Heart left ventricle (tissue), 16 donors: ENCODE results near the gene UNC13B. TPM values are rescaled to one million over a fixed set of nuclear protein-coding genes. Genes with fewer than 3 reads are reported as not detected.

ENCODE experiments used
- ATAC-seq, 4 donors: fragments of 200-7000 bp; cut with Tn5 transposase; one replicate each; pipeline ENCODE4 v1.9.1; 2020 to 2022; ENCODE audit warnings: moderate library complexity in 4 of 4, mild to moderate bottlenecking in 3 of 4, moderate number of reproducible peaks in 1 of 4
- DNase-seq, 5 donors: peaks; one replicate each; pipeline ENCODE4 v3.0.0-alpha.2; 2020
- H3K27ac ChIP-seq, 12 donors: fragments of 200-600 bp; sonication (generic) in 4 of 12; one replicate each; pipeline versions ENCODE4 v1.5.0 to v1.8.0; 2016 to 2022; ENCODE audit warnings: mild to moderate bottlenecking in 2 of 12
- H3K27me3 ChIP-seq, 9 donors: fragments of 200-600 bp; sonication (generic) in 2 of 9; one replicate each; pipeline versions ENCODE4 v1.5.1 to v1.8.0; 2016 to 2022; ENCODE audit warnings: mild to moderate bottlenecking in 3 of 9
- H3K36me3 ChIP-seq, 9 donors: fragments of 200-600 bp; sonication (generic) in 2 of 9; one replicate each; pipeline versions ENCODE4 v1.5.0 to v1.8.0; 2018 to 2022; ENCODE audit warnings: mild to moderate bottlenecking in 2 of 9
- H3K4me1 ChIP-seq, 12 donors: fragments of 200-600 bp; sonication (generic) in 4 of 12; one replicate each; pipeline versions ENCODE4 v1.5.0 to v1.8.0; 2016 to 2022; ENCODE audit warnings: mild to moderate bottlenecking in 3 of 12
- H3K4me3 ChIP-seq, 12 donors: fragments of 200-600 bp; sonication (generic) in 4 of 12; one replicate each; pipeline versions ENCODE4 v1.5.0 to v1.8.0; 2017 to 2022; ENCODE audit warnings: mild to moderate bottlenecking in 9 of 12, moderate library complexity in 4 of 12
- H3K9me3 ChIP-seq, 12 donors: fragments of 200-600 bp; sonication (generic) in 4 of 12; one replicate each; pipeline versions ENCODE4 v1.5.0 to v1.8.0; 2016 to 2022; ENCODE audit warnings: mild to moderate bottlenecking in 1 of 12
- CTCF ChIP-seq, 12 donors: fragments of 200-600 bp; sonication (generic) in 4 of 12; IDR thresholded peaks; one replicate each; pipeline versions ENCODE4 v1.5.0 to v1.8.0; 2018 to 2022; ENCODE audit warnings: antibody characterized with exemption in 12 of 12, mild to moderate bottlenecking in 5 of 12
- POLR2A ChIP-seq, 2 donors: fragments of 450-650 bp; IDR thresholded peaks; one replicate each; pipeline ENCODE4 v1.6.1; 2017; ENCODE audit warnings: antibody characterized with exemption in 2 of 2, mild to moderate bottlenecking in 2 of 2, moderate library complexity in 2 of 2
- WGBS, 4 donors: extraction: QIAGEN DNeasy Blood & Tissue Kit in 2 of 4; methylation state at CpG; one replicate each; pipeline versions ENCODE4 v1.1.5 to v1.1.7; 2013 to 2018; 5-methylcytosine and 5-hydroxymethylcytosine counted together
- intact Hi-C, 10 donors: fragments of 100-400 bp; cut with DNase I; formaldehyde crosslinking; loops; one replicate each; pipeline versions ENCODE4 v1.11.1 to v1.14.2; 2022
- polyA plus RNA-seq, 2 donors: library from polyadenylated mRNA; stranded (reverse); fragments of 200-250 nt; gene quantifications; one replicate each; pipeline ENCODE4 v1.2.3, GENCODE V29; 2013
- total RNA-seq, 9 donors: library from RNA; depleted of rRNA in 2 of 9; stranded (reverse); fragments of >200 nt in 2 of 9; fragmentation: NEBNext Ultra II Directional in 3 of 9; extraction: Animal tissue kit (Norgen Biotek cat#: 25700) in 3 of 9; gene quantifications; one replicate each; pipeline versions ENCODE4 v1.1.0 to v1.2.4, GENCODE V29; 2016 to 2023
- donor health status: ischemic (EF 13 %, LVEDD 7.1; RV severe dilation, severe dysfunction).
- donor health status: healthy with polysubstance abuse.
- donor health status: DM: no; HTN: yes; CAD: no.
- donor health status: DM: no; HTN: no; CAD: no.
- donor health status: ischemic (EF 25% LVEDD 6.9; RV normal size, moderate dysfunction).
- donor health status: ischemic (EF 25% LVEDD 5.7; RV mildly dilated, moderate dysfunction).
- donor health status: healthy.
- donor health status: DM: yes; HTN: yes; CAD: no.
- donor health status: ischemic (EF 35%, LVEDD 5.7; RV mildly dilated, moderate dysfunction).
- donor health status: nonischemic (EF 11% LVEDD 7.7; RV severe dilation, severe dysfunction).
- donor health status: DM: yes; HTN: yes; CAD: no.
- donor health status: PGD.
- donor health status: ischemic (EF 29% LVEDD 5.4; RV normal size, mild dysfunction).
- donor health status: nonischemic (EF 23%, LVEDD 6.1; RV moderate dilation, normal function).

Gene UNC13B
- total and polyA plus RNA-seq, 11 donors = 8.1 to 30.2 (median 21.2) TPM

GRCh38 chr9:35380039-35380438 lies 218.2 kb downstream of the UNC13B start:
- Histone ChIP-seq H3K4me1 (peaks cover 0 to 6% (median 0%) of the 10 kb centered on the region in 12 donors), H3K36me3 (peaks cover 0 to 76% (median 53%) of the 10 kb centered on the region in 9 donors), H3K4me3 (no peak overlapping the region), H3K27ac (no peak overlapping the region), H3K9me3 (no peaks in the 10 kb centered on the region), H3K27me3 (no peaks in the 10 kb centered on the region)
- WGBS, 4 donors = 77 to 84% (median 81%) methylated on average over 4 of the region's 4 CpGs
- TF ChIP-seq POLR2A (IDR thresholded peaks at IDR 0.05) = no peak
- TF ChIP-seq CTCF (IDR thresholded peaks at IDR 0.05) = no peak
- ATAC-seq (no peak), DNase-seq (no peak)
- intact Hi-C loops = loop anchor here in 4 of 10 donors (5.0 to 10.0 kb wide), 4 partner anchors 175 to 265 kb away; partner anchors contain the start of gene ATOSB (in 2 of the 4)

GRCh38 chr9:35380619-35381018 lies 218.8 kb downstream of the UNC13B start:
- WGBS, 4 donors = 92 to 99% (median 95%) methylated on average over 2 of the region's 2 CpGs
- Histone ChIP-seq H3K4me1 (peaks cover 0 to 6% (median 0%) of the 10 kb centered on the region in 12 donors), H3K27ac (no peak overlapping the region), H3K9me3 (no peaks in the 10 kb centered on the region), H3K27me3 (no peaks in the 10 kb centered on the region), H3K4me3 (no peak overlapping the region), H3K36me3 (peaks cover 0 to 76% (median 54%) of the 10 kb centered on the region in 9 donors)
- intact Hi-C loops = loop anchor here in 4 of 10 donors (5.0 to 10.0 kb wide), 4 partner anchors 174 to 266 kb away; partner anchors contain the start of gene ATOSB (in 2 of the 4)
- no peak for TF ChIP-seq POLR2A (IDR thresholded peaks at IDR 0.05)
- TF ChIP-seq CTCF (IDR thresholded peaks at IDR 0.05) = no peak
- ATAC-seq = no peak
- DNase-seq = no peak

- Histone ChIP-seq H3K27ac (no peak overlapping the region), H3K4me3 (no peak overlapping the region), H3K9me3 (no peaks in the 10 kb centered on the region), H3K36me3 (peaks cover 0 to 100% (median 67%) of the 10 kb centered on the region in 9 donors), H3K4me1 (peaks cover 0 to 6% (median 0%) of the 10 kb centered on the region in 12 donors), H3K27me3 (no peaks in the 10 kb centered on the region)
- TF ChIP-seq POLR2A (IDR thresholded peaks at IDR 0.05) (no peak), CTCF (IDR thresholded peaks at IDR 0.05) (peak in 7 of 12 donors; percentile 7 to 42 (median 30))
- DNase-seq = no peak
- peak in 3 of 4 donors; percentile 14 to 45 (median 42) for ATAC-seq
- intact Hi-C loops = loop anchor here in 5 of 10 donors (5.0 to 10.0 kb wide), 4 partner anchors 170 to 270 kb away; partner anchors contain the start of gene ATOSB (in 3 of the 5)
- WGBS, 4 donors = 53 to 73% (median 58%) methylated on average over 2 of the region's 2 CpGs
Observed at GRCh38 chr9:35385042-35385441, 223.2 kb downstream of the UNC13B start.

- peak in 1 of 4 donors; percentile 42 for ATAC-seq
- WGBS, 4 donors = 86 to 90% (median 87%) methylated on average over 4 of the region's 4 CpGs
Observed at GRCh38 chr9:35395076-35395705, 233.4 kb downstream of the UNC13B start.

More at GRCh38 chr9:35395076-35395705, 233.4 kb downstream of the UNC13B start:
- peaks cover 0 to 9% (median 0%) of the 10 kb centered on the region in 12 donors for H3K4me1 ChIP-seq
- no peak overlapping the region for H3K27ac ChIP-seq
- no peak overlapping the region for H3K4me3 ChIP-seq
- intact Hi-C loops = no loop called here
- no peaks in the 10 kb centered on the region for H3K27me3 ChIP-seq
- DNase-seq = no peak
- H3K9me3 ChIP-seq = no peaks in the 10 kb centered on the region
- TF ChIP-seq CTCF (IDR thresholded peaks at IDR 0.05) = no peak
- TF ChIP-seq POLR2A (IDR thresholded peaks at IDR 0.05) = no peak
- peaks cover 0 to 91% (median 76%) of the 10 kb centered on the region in 9 donors for H3K36me3 ChIP-seq
